IMR-90 (cell line): ENCODE results near the gene PRLR. TPM values are rescaled to one million over a fixed set of nuclear protein-coding genes. Genes with fewer than 3 reads are reported as not detected.

Experiments
- ATAC-seq: fragments of 200-7000 bp; cut with Tn5 transposase; 2 replicates; pipeline ENCODE4 v1.9.1; 2020; ENCODE audit warnings: low read depth, mild to moderate bottlenecking, moderate library complexity
- BruUV-seq: library from RNA; stranded (reverse); fragments of 400-500 nt; replicated peaks from 2 replicates; lab custom pipeline; 2021; lab: Mats Ljungman, UMichigan
- CTCF ChIA-PET: fragments of 300-600 bp; formaldehyde crosslinking; extraction: SDS; loops from one replicate; lab custom pipeline; 2021; ENCODE audit warnings: antibody characterized with exemption; lab: Yijun Ruan, JAX
- POLR2A ChIA-PET: fragments of 300-600 bp; sonication (Branson Sonifier 250); formaldehyde crosslinking; loops from one replicate; lab custom pipeline; 2022; ENCODE audit warnings: antibody characterized with exemption; ENCODE audit not compliant: unreplicated experiment; lab: Charles Lee
- DNase-seq: peaks from one replicate; pipeline ENCODE4 v3.0.0; 2013
- H2AFZ ChIP-seq: replicated peaks from 2 replicates; pipeline ENCODE3; 2013; ENCODE audit warnings: low read length, mild to moderate bottlenecking; ENCODE audit not compliant: poor library complexity
- H2AK5ac ChIP-seq: 2 replicates; pipeline ENCODE4 v1.6.1; 2013; ENCODE audit warnings: low read depth, low read length, inconsistent platforms
- H2AK9ac ChIP-seq: replicated peaks from 2 replicates; pipeline ENCODE3; 2013; ENCODE audit warnings: mild to moderate bottlenecking, low read depth, low read length, moderate library complexity; ENCODE audit not compliant: poor library complexity
- H2BK120ac ChIP-seq: 2 replicates; pipeline ENCODE4 v1.6.1; 2013; ENCODE audit warnings: low read depth, low read length, inconsistent platforms
- H2BK15ac ChIP-seq: 3 replicates; pipeline ENCODE4 v1.6.1; 2013; ENCODE audit warnings: low read depth, low read length, inconsistent platforms
- H2BK20ac ChIP-seq: 2 replicates; pipeline ENCODE4 v1.6.1; 2013; ENCODE audit warnings: low read depth, mild to moderate bottlenecking, inconsistent platforms, low read length, moderate library complexity
- H2BK5ac ChIP-seq: 2 replicates; pipeline ENCODE4 v1.6.1; 2013; ENCODE audit warnings: mild to moderate bottlenecking, low read depth, low read length, inconsistent platforms; ENCODE audit not compliant: poor library complexity, severe bottlenecking
- H3K14ac ChIP-seq: replicated peaks from 2 replicates; pipeline ENCODE4 v1.6.1; 2013; ENCODE audit warnings: low read depth, low read length, inconsistent platforms
- H3K18ac ChIP-seq: 2 replicates; pipeline ENCODE4 v1.6.1; 2013; ENCODE audit warnings: low read depth, low read length, control low read depth
- H3K23ac ChIP-seq: 2 replicates; pipeline ENCODE4 v1.6.1; 2013; ENCODE audit warnings: low read depth, low read length, inconsistent platforms
- H3K27ac ChIP-seq: 2 replicates; pipeline ENCODE4 v1.5.1; 2013; ENCODE audit warnings: mild to moderate bottlenecking, control low read depth, low read length; ENCODE audit not compliant: insufficient read depth
- H3K27me3 ChIP-seq: 2 replicates; pipeline ENCODE4 v1.6.1; 2013; ENCODE audit warnings: low read length; ENCODE audit not compliant: control insufficient read depth, insufficient read depth
- H3K36me3 ChIP-seq: 2 replicates; pipeline ENCODE4 v1.6.1; 2013; ENCODE audit warnings: low read length, mixed read lengths; ENCODE audit not compliant: control insufficient read depth, insufficient read depth
- H3K4ac ChIP-seq: 2 replicates; pipeline ENCODE4 v1.6.1; 2013; ENCODE audit warnings: low read depth, low read length, inconsistent platforms
- H3K4me1 ChIP-seq: 2 replicates; pipeline ENCODE4 v1.6.1; 2013; ENCODE audit warnings: low read length, mixed read lengths; ENCODE audit not compliant: control insufficient read depth, insufficient read depth
- H3K4me2 ChIP-seq: 2 replicates; pipeline ENCODE4 v1.6.1; 2013; ENCODE audit warnings: low read depth, mild to moderate bottlenecking, control low read depth, low read length, moderate library complexity
- H3K4me3 ChIP-seq: 2 replicates; pipeline ENCODE4 v1.5.1; 2013; ENCODE audit warnings: low read depth, mild to moderate bottlenecking, control low read depth, low read length, moderate library complexity; ENCODE audit not compliant: insufficient read depth
- H3K56ac ChIP-seq: 2 replicates; pipeline ENCODE4 v1.6.1; 2013; ENCODE audit warnings: low read length, inconsistent platforms; ENCODE audit not compliant: insufficient read depth; ENCODE audit errors: extremely low read depth
- H3K79me1 ChIP-seq, 2 experiments: 2 replicates each; pipeline ENCODE4 v1.6.1; 2013; ENCODE audit warnings: low read length in 2 of 2, inconsistent platforms in 1 of 2, low read depth in 1 of 2
- H3K9ac ChIP-seq: 2 replicates; pipeline ENCODE4 v1.6.1; 2013; ENCODE audit warnings: low read depth, low read length, control low read depth
- H3K9me1 ChIP-seq: 2 replicates; pipeline ENCODE4 v1.6.1; 2013; ENCODE audit warnings: low read length, inconsistent platforms; ENCODE audit not compliant: insufficient read depth
- H3K9me3 ChIP-seq: 2 replicates; pipeline ENCODE4 v1.6.1; 2013; ENCODE audit warnings: low read length; ENCODE audit not compliant: control insufficient read depth, insufficient read depth
- H4K20me1 ChIP-seq: 2 replicates; pipeline ENCODE4 v1.6.1; 2013; ENCODE audit warnings: low read length, inconsistent platforms; ENCODE audit not compliant: insufficient read depth
- H4K5ac ChIP-seq: 2 replicates; pipeline ENCODE4 v1.6.1; 2013; ENCODE audit warnings: mild to moderate bottlenecking, low read depth, low read length, control low read depth
- H4K8ac ChIP-seq, 2 experiments: 2 replicates each; pipeline ENCODE4 v1.6.1; 2013; ENCODE audit warnings: low read depth in 2 of 2, low read length in 2 of 2, control low read depth in 1 of 2, inconsistent platforms in 1 of 2
- H4K91ac ChIP-seq: 2 replicates; pipeline ENCODE4 v1.6.1; 2013; ENCODE audit warnings: low read depth, low read length, inconsistent platforms; ENCODE audit not compliant: insufficient read depth
- BHLHE40 ChIP-seq: fragments of 150-350 bp; IDR thresholded peaks from 2 replicates; pipeline ENCODE4 v1.6.1; 2016; ENCODE audit warnings: mild to moderate bottlenecking, low read depth, low read length
- CHD1 ChIP-seq: IDR thresholded peaks from 2 replicates; pipeline ENCODE4 v1.6.1; 2012; ENCODE audit warnings: low read depth, low read length, improper control_type of control experiment
- CTCF ChIP-seq: conservative IDR thresholded peaks from 2 replicates; pipeline ENCODE4 v1.5.1; 2012; ENCODE audit warnings: mild to moderate bottlenecking, low read depth, low read length, improper control_type of control experiment
- ELK1 ChIP-seq: fragments of 150-350 bp; IDR thresholded peaks from 2 replicates; pipeline ENCODE4 v1.6.1; 2016; ENCODE audit warnings: low read depth, mild to moderate bottlenecking, low read length, moderate library complexity, borderline replicate concordance
- FOS ChIP-seq: fragments of 150-350 bp; IDR thresholded peaks from 2 replicates; pipeline ENCODE4 v1.6.1; 2016; ENCODE audit warnings: low read depth, low read length
- MAFK ChIP-seq: IDR thresholded peaks from 2 replicates; pipeline ENCODE4 v1.6.1; 2012; ENCODE audit warnings: low read depth, low read length, improper control_type of control experiment
- MAZ ChIP-seq: IDR thresholded peaks from 2 replicates; pipeline ENCODE4 v1.6.1; 2012; ENCODE audit warnings: low read depth, mild to moderate bottlenecking, low read length, improper control_type of control experiment, moderate library complexity, borderline replicate concordance
- MXI1 ChIP-seq: IDR thresholded peaks from 2 replicates; pipeline ENCODE4 v1.6.1; 2012; ENCODE audit warnings: low read depth, mild to moderate bottlenecking, low read length, moderate library complexity, borderline replicate concordance
- POLR2A ChIP-seq: IDR thresholded peaks from 2 replicates; pipeline ENCODE4 v1.6.1; 2012; ENCODE audit warnings: mild to moderate bottlenecking, low read depth, low read length
- RAD21 ChIP-seq: IDR thresholded peaks from 2 replicates; pipeline ENCODE4 v1.6.1; 2012; ENCODE audit warnings: low read length, improper control_type of control experiment
- RCOR1 ChIP-seq: IDR thresholded peaks from 2 replicates; pipeline ENCODE4 v1.6.1; 2012; ENCODE audit warnings: mild to moderate bottlenecking, low read length, improper control_type of control experiment; ENCODE audit not compliant: insufficient replicate concordance
- SMC3 ChIP-seq: fragments of 150-350 bp; IDR thresholded peaks from 2 replicates; pipeline ENCODE4 v1.6.1; 2016; ENCODE audit warnings: low read depth, mild to moderate bottlenecking, antibody characterized with exemption, low read length, moderate library complexity
- USF2 ChIP-seq: fragments of 150-350 bp; IDR thresholded peaks from 2 replicates; pipeline ENCODE4 v1.6.1; 2017; ENCODE audit warnings: mild to moderate bottlenecking, antibody characterized with exemption, low read length, low read depth
- WGBS, 2 experiments: methylation state at CpG; one replicate each; pipeline versions ENCODE4 v1.1.5 to v1.1.7; 2013; ENCODE audit warnings: missing lambda C conversion rate in 2 of 2; ENCODE audit not compliant: insufficient read length in 1 of 2; ENCODE audit errors: extremely low coverage in 2 of 2; 5-methylcytosine and 5-hydroxymethylcytosine counted together
- dilution Hi-C: fragments of 300-500 bp; cut with HindIII; formaldehyde crosslinking; loops from one replicate; pipeline ENCODE4 v1.14.3; 2018; ENCODE audit warnings: low sequenced_read_pairs; ENCODE audit not compliant: unreplicated experiment
- in situ Hi-C: fragments of 300-500 bp; cut with MboI; formaldehyde crosslinking; loops from 3 replicates; pipeline ENCODE4 v1.14.3; 2019; ENCODE audit warnings: low sequenced_read_pairs, inconsistent platforms, mixed read lengths
- intact Hi-C: fragments of 100-400 bp; cut with micrococcal nuclease; formaldehyde crosslinking; loops from 2 replicates; pipeline ENCODE4 v1.10.0; 2022
- polyA plus RNA-seq, 3 experiments: library from polyadenylated mRNA; depleted of rRNA; stranded (reverse); fragments of >200 nt; gene quantifications; 2 replicates each; pipeline ENCODE4 v1.2.3, GENCODE V29; 2012; ENCODE audit warnings: low replicate concordance in 1 of 3
- total RNA-seq: library from RNA; depleted of rRNA; stranded (reverse); fragments of >200 nt; gene quantifications from 2 replicates; pipeline ENCODE4 v1.2.3, GENCODE V29; 2012

The PRLR gene
- total and polyA plus RNA-seq, 2 of the 4 experiments (the other 2 are of a cell fraction) = 0.24 to 0.54 TPM

GRCh38 chr5:35194635-35195471 is 35.4 kb downstream of the PRLR start (continued):
- no peak for TF ChIP-seq ELK1
- no peak for TF ChIP-seq POLR2A

- dilution Hi-C loops = no loop called here
- WGBS, 2 experiments = 83% methylated on average over 1 of the region's 1 CpG; no CpG with 5 or more reads in 1 of the 2 experiments
- TF ChIP-seq MAFK (no peak), MXI1 (no peak), SMC3 (no peak), FOS (no peak), POLR2A (no peak), RCOR1 (no peak), USF2 (no peak), RAD21 (no peak), CTCF (no peak), BHLHE40 (no peak), CHD1 (no peak), MAZ (no peak)
These were observed 37.8 kb downstream of the PRLR start for GRCh38 chr5:35192506-35192905.

More at GRCh38 chr5:35192506-35192905, 37.8 kb downstream of the PRLR start:
- Histone ChIP-seq H3K56ac (no peak overlapping the region), H4K20me1 (no peaks in the 10 kb centered on the region), H2BK5ac (no peak overlapping the region), H3K9me1 (0 out of 2 replicates have a peak, but pooled peaks cover 1% of the 10 kb centered on the region), H3K4me2 (no peak overlapping the region), H2BK20ac (no peak overlapping the region), H3K18ac (no peak overlapping the region), H4K8ac (no peak overlapping the region), H2AK9ac (no peak overlapping the region), H2BK15ac (no peak overlapping the region), H3K9ac (no peak overlapping the region), H3K14ac (no peak overlapping the region), H3K9me3 (no peaks in the 10 kb centered on the region; the same call in 1 of the 2 replicates), H3K4me3 (no peak overlapping the region), H2AK5ac (no peak overlapping the region), H3K79me1 (no peaks in the 10 kb centered on the region), H4K91ac (no peak overlapping the region), H3K23ac (no peak overlapping the region), H2BK120ac (no peak overlapping the region), H3K27ac (no peak overlapping the region), H3K27me3 (peaks cover 50% of the 10 kb centered on the region), H3K4ac (no peak overlapping the region), H3K36me3 (no peaks in the 10 kb centered on the region), H3K4me1 (no peaks in the 10 kb centered on the region), H4K5ac (no peak overlapping the region), H2AFZ (no peak overlapping the region)
- ATAC-seq (no peak), DNase-seq (no peak)
- intact Hi-C loops = no loop called here
- no TSS peak for BruUV-seq
- ChIA-PET POLR2A (no interaction called here), CTCF (no interaction called here)
- in situ Hi-C loops = no loop called here
